Neuron (in vitro differentiated cells): ENCODE measurements around the gene SPATA22.
"Not testable (repeated sequence)": the region's sequence is repeated elsewhere in the genome, so short reads cannot be mapped to it uniquely, and the experiment has no call there.

ENCODE experiments used
- H2AFZ ChIP-seq: one replicate; pipeline ENCODE4 v1.6.1; 2013; ENCODE audit warnings: low read depth, mild to moderate bottlenecking, inconsistent platforms, low read length, moderate library complexity
- H3K27me3 ChIP-seq: one replicate; pipeline ENCODE4 v1.6.1; 2013; ENCODE audit warnings: low read length; ENCODE audit not compliant: insufficient read depth
- H3K36me3 ChIP-seq: one replicate; pipeline ENCODE4 v1.6.1; 2013; ENCODE audit warnings: low read length; ENCODE audit not compliant: insufficient read depth
- H3K4me1 ChIP-seq: one replicate; pipeline ENCODE4 v1.6.1; 2013; ENCODE audit warnings: low read length; ENCODE audit not compliant: insufficient read depth
- H3K4me3 ChIP-seq: 2 replicates; pipeline ENCODE4 v1.5.1; 2013; ENCODE audit warnings: mild to moderate bottlenecking, low read length, moderate library complexity
- H3K9me3 ChIP-seq: one replicate; pipeline ENCODE4 v1.6.1; 2013; ENCODE audit warnings: low read length

Gene SPATA22

DNA sequence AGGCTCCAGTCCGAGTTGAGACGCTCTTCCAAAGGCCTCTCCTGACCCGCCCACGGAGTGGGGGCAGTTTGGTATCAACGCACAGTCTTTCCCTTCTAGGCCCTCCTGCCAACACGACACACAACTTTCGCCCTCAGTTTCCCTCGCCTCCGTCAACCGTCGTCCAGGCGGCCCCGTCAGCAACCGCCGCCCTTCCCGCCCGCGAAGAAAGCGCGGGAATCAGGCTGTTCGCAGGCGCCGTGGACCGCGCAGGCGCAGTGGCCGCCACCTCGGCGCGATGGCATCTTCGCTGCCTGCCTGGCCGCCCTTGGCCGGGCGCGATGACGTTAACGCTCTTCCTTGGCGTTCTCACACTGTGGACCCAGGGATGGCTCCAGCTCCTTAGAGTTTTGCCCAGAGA is at the start of gene SPATA22:
Gene SPATA22 (minus strand): TSS at position 221 of the 400 bp plus-strand sequence. CDS start 2,494 bp downstream, outside the sequence.
- H3K36me3 ChIP-seq: no peaks in the 10 kb centered on the region

GRCh38 chr17:3519472-3519871 is 47.9 kb upstream of the SPATA22 start:
- not testable (repeated sequence) for H2AFZ ChIP-seq, H3K27me3 ChIP-seq, H3K4me1 ChIP-seq, H3K36me3 ChIP-seq, H3K4me3 ChIP-seq, H3K9me3 ChIP-seq

More for the DNA sequence above, at the start of gene SPATA22:
- no peaks in the 10 kb centered on the region for H3K9me3 ChIP-seq
- no peak within 1 kb of the TSS for H2AFZ ChIP-seq
- no peak within 1 kb of the TSS for H3K4me3 ChIP-seq
- H3K27me3 ChIP-seq: no peaks in the 10 kb centered on the region
- H3K4me1 ChIP-seq: peaks cover 5% of the 10 kb centered on the region

DNA sequence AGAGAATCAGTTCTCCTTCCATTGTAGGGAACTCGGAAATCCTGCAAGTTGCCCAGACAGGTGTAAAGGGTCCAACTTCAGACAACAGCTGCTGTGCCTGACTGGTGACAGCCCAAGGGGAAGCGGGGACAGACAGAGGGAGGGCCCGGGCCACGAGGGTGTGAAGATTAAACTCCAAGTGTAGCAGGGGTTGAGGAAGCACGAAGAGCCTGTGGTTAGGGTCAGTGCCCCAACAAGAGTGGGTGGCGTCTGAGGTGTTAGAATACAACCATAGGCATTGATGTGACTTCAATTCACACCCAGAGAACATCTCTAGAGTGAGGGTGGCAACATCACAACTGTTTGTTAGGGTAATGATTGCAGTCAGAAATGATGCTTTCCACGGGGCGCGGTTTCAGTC is 43.3 kb upstream of the SPATA22 start:
- Histone ChIP-seq H3K4me3 (no peak overlapping the region), H2AFZ (no peak overlapping the region), H3K27me3 (no peaks in the 10 kb centered on the region), H3K36me3 (no peaks in the 10 kb centered on the region), H3K9me3 (peaks cover 3% of the 10 kb centered on the region), H3K4me1 (peaks cover 16% of the 10 kb centered on the region)

DNA sequence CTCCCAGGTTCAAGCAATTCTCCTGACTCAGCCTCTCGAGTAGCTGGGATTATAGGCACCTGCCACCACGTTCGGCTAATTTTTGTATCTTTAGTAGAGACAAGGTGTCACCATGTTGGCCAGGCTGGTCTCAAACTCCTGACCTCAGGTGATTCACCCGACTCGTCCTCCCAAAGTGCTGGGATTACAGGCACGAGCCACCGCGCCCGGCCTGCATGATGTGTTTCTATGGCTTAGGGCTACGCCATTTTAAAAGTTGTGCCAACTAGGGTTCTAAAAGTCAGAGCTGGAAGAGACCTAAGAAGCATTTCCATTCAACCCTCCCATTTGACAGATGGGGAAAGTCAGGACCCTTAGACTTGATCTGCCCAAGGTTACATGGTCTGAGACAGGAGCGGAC is 42.5 kb upstream of the SPATA22 start:
- H2AFZ ChIP-seq, H3K36me3 ChIP-seq, H3K9me3 ChIP-seq, H3K4me3 ChIP-seq, H3K27me3 ChIP-seq: not testable (repeated sequence)
- H3K4me1 ChIP-seq: peaks cover 16% of the 10 kb centered on the region

DNA sequence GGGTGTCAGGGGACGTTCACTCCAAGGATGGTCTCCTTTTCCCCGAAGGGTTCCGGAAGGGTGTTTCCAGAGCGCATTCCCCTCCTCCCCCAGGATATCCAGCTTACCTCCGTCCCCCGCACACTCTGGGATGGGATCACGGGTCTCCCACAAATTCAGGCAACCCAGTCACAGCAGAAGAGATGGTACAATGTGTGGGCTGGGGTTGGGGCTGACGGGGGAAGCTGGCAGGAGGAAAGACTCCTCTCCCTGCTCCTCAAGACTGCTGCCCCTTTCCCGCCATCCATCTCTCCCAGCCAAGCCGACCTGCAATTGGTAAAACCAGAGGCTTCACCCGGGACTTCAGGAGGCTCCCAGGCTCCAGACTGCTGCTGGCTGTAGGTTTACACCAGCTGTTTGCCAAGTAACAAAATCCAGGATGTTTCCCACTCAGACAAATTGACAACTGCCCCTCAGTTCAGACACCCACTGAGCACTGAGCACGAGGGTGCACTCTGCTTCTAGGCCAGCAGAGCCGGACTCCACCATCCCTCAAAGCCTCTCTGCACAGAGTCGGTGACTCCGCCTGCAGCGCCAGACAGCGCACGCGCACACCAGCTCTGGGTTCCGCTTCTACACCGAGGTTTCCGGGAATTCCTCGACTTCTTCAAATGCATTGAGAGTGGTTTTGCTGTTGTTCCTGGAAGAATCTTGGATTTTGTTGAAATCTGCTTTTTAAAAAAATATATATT is 41.9 kb upstream of the SPATA22 start:
- Histone ChIP-seq H3K36me3 (no peaks in the 10 kb centered on the region), H3K4me1 (peaks cover 16% of the 10 kb centered on the region), H3K4me3 (no peak overlapping the region), H3K27me3 (no peaks in the 10 kb centered on the region), H3K9me3 (peaks cover 3% of the 10 kb centered on the region), H2AFZ (no peak overlapping the region)

DNA sequence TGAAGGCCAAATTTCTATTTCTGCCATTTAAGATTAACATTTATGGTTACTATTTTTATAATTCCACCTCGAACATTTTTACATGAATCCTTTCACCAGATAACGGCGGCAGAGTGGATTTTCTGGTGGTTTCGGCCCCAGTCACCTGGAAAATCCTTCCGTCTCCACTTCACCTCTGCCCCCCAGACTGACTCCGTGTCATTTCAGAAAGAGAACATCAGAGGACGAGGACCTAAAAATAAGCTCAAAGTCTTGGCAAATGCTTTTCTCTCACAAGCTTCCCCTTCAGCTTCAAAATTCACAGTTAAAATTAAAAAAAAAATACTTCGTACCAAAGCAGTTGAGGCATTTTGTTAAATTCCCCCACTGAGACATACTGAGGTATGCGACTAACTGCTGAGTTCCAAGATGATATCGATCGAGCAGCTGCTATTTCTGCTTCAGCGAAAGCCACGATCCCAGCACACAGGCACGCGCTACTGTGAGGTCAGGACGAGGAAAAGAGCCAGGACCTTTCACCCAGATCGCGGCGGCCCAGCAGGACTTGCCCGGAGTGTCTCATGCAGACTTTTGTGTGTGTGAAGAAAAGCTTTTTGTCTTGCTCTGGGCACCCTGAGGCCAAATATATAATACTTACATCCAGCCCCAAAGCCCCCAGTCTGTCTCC is 41.0 kb upstream of the SPATA22 start:
- Histone ChIP-seq H3K27me3 (no peaks in the 10 kb centered on the region), H3K4me3 (no peak overlapping the region), H3K4me1 (peaks cover 16% of the 10 kb centered on the region), H3K36me3 (no peaks in the 10 kb centered on the region), H2AFZ (no peak overlapping the region), H3K9me3 (no peaks in the 10 kb centered on the region)

DNA sequence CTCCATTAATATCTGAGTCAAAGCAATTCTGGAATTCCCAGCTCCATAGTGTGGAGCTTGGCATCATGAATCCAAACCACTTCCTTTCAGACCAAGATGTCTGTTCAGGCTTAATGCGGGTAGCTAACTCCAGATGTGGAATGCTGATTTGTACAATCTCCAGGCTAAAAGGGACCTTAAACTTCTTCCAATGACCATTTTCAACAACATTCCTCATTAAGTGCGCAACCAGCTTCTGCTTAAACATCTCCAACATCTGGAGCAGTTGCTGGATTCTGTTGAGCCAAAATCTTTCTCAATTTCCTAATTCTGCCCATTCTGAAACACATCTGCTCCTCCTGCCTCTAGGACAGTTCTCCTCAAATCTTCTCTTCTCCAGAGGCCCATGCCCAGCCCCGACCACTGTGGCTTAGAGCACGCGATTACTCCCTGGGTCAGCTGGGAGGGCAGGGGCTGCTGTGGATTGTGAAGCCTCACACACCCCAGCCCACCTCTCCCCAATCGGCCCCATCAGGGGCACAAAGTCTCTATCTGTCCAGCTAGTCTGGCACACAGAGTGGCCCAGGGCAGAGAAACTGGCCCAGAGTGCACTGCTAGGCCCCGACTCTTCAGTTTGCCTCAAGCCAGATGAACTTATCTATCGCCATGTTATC is 40.4 kb upstream of the SPATA22 start:
- H3K4me1 ChIP-seq: peaks cover 16% of the 10 kb centered on the region
- H3K36me3 ChIP-seq: no peaks in the 10 kb centered on the region
- H3K27me3 ChIP-seq: no peaks in the 10 kb centered on the region
- H2AFZ ChIP-seq: no peak overlapping the region
- H3K9me3 ChIP-seq: no peaks in the 10 kb centered on the region
- H3K4me3 ChIP-seq: no peak overlapping the region

- Histone ChIP-seq H3K36me3 (no peaks in the 10 kb centered on the region), H2AFZ (no peak overlapping the region), H3K4me3 (no peak overlapping the region), H3K9me3 (no peaks in the 10 kb centered on the region), H3K4me1 (peaks cover 16% of the 10 kb centered on the region), H3K27me3 (no peaks in the 10 kb centered on the region)
Measured at GRCh38 chr17:3510090-3510489, 38.5 kb upstream of the SPATA22 start.

DNA sequence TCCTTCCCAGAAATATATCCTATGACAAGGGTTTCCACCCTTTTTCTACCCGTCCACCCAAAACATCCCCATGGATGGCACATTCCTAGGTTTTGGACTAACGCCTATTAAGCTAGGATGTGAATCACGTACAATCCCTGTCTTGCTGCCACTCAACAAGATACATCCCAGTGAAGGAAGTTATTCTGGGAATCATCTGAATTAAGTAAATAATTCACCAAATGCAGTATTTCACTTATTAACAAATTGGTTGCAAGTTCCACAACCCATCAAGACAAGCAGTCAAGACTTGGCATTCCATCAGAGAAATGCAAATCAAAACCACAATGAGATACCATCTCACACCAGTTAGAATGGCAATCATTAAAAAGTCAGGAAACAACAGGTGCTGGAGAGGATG is 36.2 kb upstream of the SPATA22 start:
- Histone ChIP-seq H3K27me3 (no peaks in the 10 kb centered on the region), H3K4me3 (no peak overlapping the region), H3K9me3 (no peaks in the 10 kb centered on the region), H3K36me3 (no peaks in the 10 kb centered on the region), H2AFZ (no peak overlapping the region), H3K4me1 (peaks cover 11% of the 10 kb centered on the region)

GRCh38 chr17:3507071-3507470 is 35.5 kb upstream of the SPATA22 start:
- Histone ChIP-seq H3K36me3 (no peaks in the 10 kb centered on the region), H2AFZ (no peak overlapping the region), H3K27me3 (no peaks in the 10 kb centered on the region), H3K9me3 (no peaks in the 10 kb centered on the region), H3K4me3 (no peak overlapping the region), H3K4me1 (peaks cover 3% of the 10 kb centered on the region)

DNA sequence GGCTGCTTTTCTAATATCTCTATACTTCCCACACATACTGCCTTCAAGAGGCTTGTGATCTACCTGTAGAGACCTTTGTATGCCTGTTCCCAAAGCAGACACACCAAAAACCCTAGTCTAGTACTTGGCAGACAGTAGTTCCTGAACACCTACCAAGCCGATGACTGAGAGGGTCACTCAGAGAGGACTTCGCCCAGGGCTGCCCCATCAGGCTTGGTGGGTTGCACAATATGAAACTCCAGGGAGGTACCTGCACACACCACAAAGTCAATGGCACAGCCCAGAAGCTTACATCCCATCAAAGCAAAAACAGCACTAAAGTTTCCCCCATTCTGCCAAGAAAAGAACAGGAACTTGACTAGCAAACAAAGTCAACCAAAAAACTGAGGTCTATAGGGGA is 34.4 kb upstream of the SPATA22 start:
- no peak overlapping the region for H2AFZ ChIP-seq
- H3K4me1 ChIP-seq: no peaks in the 10 kb centered on the region
- H3K4me3 ChIP-seq: no peak overlapping the region
- H3K36me3 ChIP-seq: no peaks in the 10 kb centered on the region
- peaks cover 4% of the 10 kb centered on the region for H3K9me3 ChIP-seq
- H3K27me3 ChIP-seq: no peaks in the 10 kb centered on the region

DNA sequence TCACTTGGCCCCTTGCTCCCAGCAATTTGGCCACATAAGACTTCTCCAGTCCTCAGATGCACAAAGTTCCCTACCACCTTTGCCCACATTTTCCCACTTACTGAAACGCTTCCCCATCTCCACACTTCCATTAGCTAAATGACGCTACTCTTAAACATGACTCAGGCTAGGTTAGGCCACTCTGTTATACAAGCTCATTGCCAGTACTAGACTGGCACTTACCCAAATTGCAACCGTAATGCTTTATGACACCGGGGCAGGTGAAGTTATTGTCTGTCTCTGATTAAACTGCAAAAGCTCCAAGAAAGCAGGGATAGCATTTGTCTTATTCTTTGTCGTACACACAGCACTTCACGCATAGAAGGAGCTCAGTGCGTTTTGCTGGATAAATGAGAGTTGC is 33.4 kb upstream of the SPATA22 start:
- Histone ChIP-seq H3K9me3 (peaks cover 7% of the 10 kb centered on the region), H3K36me3 (no peaks in the 10 kb centered on the region), H3K4me3 (no peak overlapping the region), H2AFZ (no peak overlapping the region), H3K4me1 (no peaks in the 10 kb centered on the region), H3K27me3 (no peaks in the 10 kb centered on the region)

DNA sequence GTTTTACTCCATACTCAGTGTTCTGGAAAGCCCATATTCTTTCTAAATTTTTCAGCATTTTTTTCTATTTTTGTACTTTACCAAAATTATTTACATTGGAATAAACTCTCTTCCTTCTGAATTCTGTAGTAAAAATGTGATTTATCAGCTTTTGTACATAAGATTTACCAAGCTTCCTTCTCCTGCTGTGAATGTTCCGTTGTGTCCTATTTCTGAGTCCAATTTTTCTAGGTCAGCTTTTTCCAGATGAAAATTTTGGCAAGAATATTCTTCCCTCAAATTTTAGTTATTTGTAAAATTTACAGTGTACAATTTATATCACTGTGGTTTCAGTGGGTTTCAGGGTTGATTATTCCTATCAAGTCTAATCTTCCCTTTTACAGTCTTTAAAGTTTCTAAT is 31.7 kb upstream of the SPATA22 start:
- H3K4me3 ChIP-seq: no peak overlapping the region
- H3K27me3 ChIP-seq: no peaks in the 10 kb centered on the region
- no peaks in the 10 kb centered on the region for H3K36me3 ChIP-seq
- peaks cover 7% of the 10 kb centered on the region for H3K9me3 ChIP-seq
- H2AFZ ChIP-seq: no peak overlapping the region
- no peaks in the 10 kb centered on the region for H3K4me1 ChIP-seq
